Measurements from ENCODE around the gene POLL. TPM values are rescaled to one million over a fixed set of nuclear protein-coding genes. Genes with fewer than 3 reads are reported as not detected.

The POLL gene
- total and polyA plus RNA-seq, 8 donors: 18.2 to 81.1 (median 30.6) TPM

DNA sequence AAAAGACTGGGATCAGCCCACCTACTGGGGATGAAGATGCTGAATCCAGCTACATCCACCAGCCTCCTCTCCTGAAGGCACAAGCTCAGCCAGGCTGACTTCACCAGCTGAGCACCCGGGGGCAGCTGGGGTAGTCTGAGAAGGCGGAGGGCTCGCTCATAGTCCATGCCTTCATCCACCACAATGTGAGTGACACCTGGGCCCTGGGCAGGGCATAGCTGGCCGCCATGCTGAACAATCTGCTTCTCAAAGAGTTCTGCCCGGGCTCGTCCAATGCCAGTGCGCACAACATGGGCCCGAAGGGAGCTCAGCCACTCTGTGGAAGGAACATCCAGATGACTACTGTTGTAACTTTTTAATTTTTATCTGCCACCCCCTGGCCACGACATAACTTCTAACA is 2.2 kb downstream of the POLL start:
- H3K4me1 ChIP-seq: peaks cover 3 to 8% (median 5%) of the 10 kb centered on the region in 3 donors
- no peaks in the 10 kb centered on the region for H3K27me3 ChIP-seq
- ATAC-seq: no peak
- no peaks in the 10 kb centered on the region for H3K9me3 ChIP-seq
- no peak for DNase-seq
- H3K4me3 ChIP-seq: no peak overlapping the region
- no peak overlapping the region for H3K27ac ChIP-seq
- H3K36me3 ChIP-seq: no peaks in the 10 kb centered on the region
- TF ChIP-seq, protein P1, sequence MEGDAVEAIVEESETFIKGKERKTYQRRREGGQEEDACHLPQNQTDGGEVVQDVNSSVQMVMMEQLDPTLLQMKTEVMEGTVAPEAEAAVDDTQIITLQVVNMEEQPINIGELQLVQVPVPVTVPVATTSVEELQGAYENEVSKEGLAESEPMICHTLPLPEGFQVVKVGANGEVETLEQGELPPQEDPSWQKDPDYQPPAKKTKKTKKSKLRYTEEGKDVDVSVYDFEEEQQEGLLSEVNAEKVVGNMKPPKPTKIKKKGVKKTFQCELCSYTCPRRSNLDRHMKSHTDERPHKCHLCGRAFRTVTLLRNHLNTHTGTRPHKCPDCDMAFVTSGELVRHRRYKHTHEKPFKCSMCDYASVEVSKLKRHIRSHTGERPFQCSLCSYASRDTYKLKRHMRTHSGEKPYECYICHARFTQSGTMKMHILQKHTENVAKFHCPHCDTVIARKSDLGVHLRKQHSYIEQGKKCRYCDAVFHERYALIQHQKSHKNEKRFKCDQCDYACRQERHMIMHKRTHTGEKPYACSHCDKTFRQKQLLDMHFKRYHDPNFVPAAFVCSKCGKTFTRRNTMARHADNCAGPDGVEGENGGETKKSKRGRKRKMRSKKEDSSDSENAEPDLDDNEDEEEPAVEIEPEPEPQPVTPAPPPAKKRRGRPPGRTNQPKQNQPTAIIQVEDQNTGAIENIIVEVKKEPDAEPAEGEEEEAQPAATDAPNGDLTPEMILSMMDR (IDR thresholded peaks at IDR 0.05): no peak
- 93 to 96% methylated on average over 9 of the region's 9 CpGs for WGBS, 2 donors
- intact Hi-C loops (cut with DNase I): no loop called here
- no peak for FAIRE-seq

DNA sequence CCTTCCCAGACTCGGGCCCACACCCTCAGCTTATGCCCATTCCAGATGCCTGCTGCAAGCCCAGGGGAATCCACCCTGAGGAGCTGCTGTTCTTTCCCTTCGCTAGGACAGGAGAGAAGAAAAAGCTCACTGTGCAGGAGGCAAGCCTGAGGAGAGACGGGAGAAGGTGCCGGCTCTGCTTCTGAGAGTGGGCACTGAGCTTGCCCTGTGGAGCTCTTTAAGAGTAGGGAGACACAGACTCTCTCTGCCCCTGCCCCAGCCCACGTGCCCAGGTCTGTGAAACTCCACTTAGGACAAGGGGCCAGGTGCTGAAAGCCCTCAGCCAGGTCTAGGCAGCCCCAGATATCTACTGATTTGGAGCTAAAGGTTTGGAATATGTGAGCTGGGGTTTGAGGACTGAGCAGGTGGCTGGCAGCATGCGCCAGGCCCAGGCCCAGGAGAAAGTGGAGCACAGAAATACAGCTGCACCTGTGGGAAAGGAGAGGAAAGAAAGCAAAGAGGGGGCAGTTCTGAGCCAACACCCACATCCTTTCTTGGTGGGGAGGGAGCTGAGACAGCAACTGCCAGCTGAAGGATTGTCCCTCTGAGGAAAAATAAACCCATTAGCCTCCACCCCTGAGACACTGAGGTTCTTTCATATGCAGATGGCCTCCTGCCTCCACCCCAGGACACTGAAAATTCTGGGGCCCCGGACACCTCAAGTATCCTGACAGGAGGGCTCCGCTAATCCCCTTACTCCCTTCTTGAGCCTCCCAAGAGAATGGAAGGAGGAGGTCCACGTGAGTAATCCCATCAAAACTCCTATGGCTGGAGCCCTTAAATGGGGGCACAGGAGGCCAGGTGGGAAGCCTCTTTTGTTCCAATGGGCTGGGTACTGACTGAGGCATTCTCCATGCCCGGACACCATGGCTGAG is 7.3 kb downstream of the POLL start:
- Histone ChIP-seq H3K36me3 (peaks cover 0 to 16% (median 0%) of the 10 kb centered on the region in 3 donors), H3K4me3 (no peak overlapping the region), H3K4me1 (no peaks in the 10 kb centered on the region), H3K27me3 (no peaks in the 10 kb centered on the region), H3K27ac (no peak overlapping the region), H3K9me3 (no peaks in the 10 kb centered on the region)
- ATAC-seq: no peak
- no peak for DNase-seq
- no peak for FAIRE-seq
- TF ChIP-seq, protein P1 (IDR thresholded peaks at IDR 0.05): no peak
- intact Hi-C loops (cut with DNase I): no loop called here
- 87 to 90% methylated on average over 10 of the region's 10 CpGs for WGBS, 2 donors

DNA sequence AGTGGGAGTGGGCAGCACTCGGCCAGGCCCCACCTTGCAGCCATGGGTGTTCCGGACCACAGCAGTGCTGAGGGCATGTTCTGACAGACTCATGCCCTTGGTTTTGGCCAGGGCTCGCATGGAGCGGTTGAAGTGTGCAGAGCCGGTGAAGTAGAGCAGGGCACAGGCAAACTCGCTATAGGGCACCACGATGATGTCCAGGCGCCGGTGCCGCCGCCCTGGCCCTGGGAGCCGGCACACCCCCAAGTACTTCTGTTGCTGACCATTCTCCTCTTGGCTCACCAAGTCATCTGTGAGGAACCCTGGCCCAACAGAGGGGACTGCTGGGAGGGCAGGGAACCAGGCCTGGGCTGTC is 8.6 kb downstream of the POLL start:
- FAIRE-seq (no peak), DNase-seq (no peak), ATAC-seq (no peak)
- 96 to 99% methylated on average over 12 of the region's 12 CpGs for WGBS, 2 donors
- TF ChIP-seq, protein P1 (IDR thresholded peaks at IDR 0.05): no peak
- H3K9me3 ChIP-seq: no peaks in the 10 kb centered on the region
- H3K4me3 ChIP-seq: no peak overlapping the region
- H3K27me3 ChIP-seq: no peaks in the 10 kb centered on the region
- no peaks in the 10 kb centered on the region for H3K4me1 ChIP-seq
- no peak overlapping the region for H3K27ac ChIP-seq
- intact Hi-C loops (cut with DNase I): loop anchor here in 1 of 3 donors (10.0 kb wide), 2 partner anchors 305 to 365 kb away; no protein-coding TSS in a partner anchor
- H3K36me3 ChIP-seq: peaks cover 0 to 16% (median 0%) of the 10 kb centered on the region in 3 donors

DNA sequence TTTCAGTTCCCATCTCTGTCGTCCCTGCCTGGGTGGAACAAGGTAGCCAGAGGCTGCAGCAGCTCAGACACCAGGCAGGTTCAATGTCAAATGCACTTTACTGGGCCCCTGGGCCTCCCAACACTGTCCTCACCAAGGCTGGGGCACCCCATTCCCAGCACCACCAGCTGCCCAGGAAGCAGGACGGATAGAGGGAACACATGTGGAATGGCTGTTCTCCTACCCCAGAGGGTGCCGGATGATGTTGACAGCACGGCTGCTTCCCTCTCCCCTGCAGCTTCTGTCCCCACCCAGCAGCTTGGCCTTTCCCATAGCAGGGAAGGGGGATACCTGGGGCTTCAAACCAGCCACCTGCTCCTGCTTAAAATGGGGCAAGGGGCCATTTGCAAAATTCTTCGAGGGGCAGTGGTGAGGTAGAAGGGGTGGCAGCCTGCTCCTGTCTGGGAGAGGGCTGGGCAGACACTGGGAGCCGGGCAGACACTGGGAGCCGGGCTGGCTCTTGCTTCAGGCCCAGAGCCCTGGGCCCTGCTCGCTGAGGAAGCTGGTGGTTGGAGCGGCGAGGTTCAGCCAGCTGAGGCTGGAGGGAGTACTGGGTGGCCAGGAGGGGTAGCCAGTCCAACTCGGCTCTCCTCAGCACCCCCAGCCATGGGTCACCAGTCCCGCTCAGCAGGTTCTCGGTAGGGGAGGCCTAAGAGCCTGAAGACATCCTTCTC is 9.1 kb downstream of the POLL start:
- peaks cover 0 to 16% (median 0%) of the 10 kb centered on the region in 3 donors for H3K36me3 ChIP-seq
- no peak overlapping the region for H3K4me3 ChIP-seq
- no peak for ATAC-seq

More for the DNA sequence above, 9.1 kb downstream of the POLL start:
- Histone ChIP-seq H3K9me3 (no peaks in the 10 kb centered on the region), H3K27me3 (no peaks in the 10 kb centered on the region), H3K27ac (no peak overlapping the region), H3K4me1 (no peaks in the 10 kb centered on the region)
- DNase-seq: no peak
- TF ChIP-seq, protein P1 (IDR thresholded peaks at IDR 0.05): no peak
- WGBS, 2 donors: 87 to 89% methylated on average over 13 of the region's 13 CpGs
- intact Hi-C loops (cut with DNase I): loop anchor here in 1 of 3 donors (10.0 kb wide), 2 partner anchors 304 to 364 kb away; no protein-coding TSS in a partner anchor
- FAIRE-seq: no peak

All from pancreas (tissue), 10 donors.